Stimulated activated CD8-positive, alpha-beta memory T cell treated with anti-CD3 and anti-CD28 coated beads, Interleukin-12 subunit alpha, Interleukin-12 subunit beta, amount 100 ng/mL, for 1 hour (primary cell): ENCODE data around the gene NFIA.

Source experiments
- DNase-seq: peaks from one replicate; pipeline ENCODE4 v3.0.0-alpha.2; 2020; ENCODE audit warnings: low read depth

Gene NFIA

DNA sequence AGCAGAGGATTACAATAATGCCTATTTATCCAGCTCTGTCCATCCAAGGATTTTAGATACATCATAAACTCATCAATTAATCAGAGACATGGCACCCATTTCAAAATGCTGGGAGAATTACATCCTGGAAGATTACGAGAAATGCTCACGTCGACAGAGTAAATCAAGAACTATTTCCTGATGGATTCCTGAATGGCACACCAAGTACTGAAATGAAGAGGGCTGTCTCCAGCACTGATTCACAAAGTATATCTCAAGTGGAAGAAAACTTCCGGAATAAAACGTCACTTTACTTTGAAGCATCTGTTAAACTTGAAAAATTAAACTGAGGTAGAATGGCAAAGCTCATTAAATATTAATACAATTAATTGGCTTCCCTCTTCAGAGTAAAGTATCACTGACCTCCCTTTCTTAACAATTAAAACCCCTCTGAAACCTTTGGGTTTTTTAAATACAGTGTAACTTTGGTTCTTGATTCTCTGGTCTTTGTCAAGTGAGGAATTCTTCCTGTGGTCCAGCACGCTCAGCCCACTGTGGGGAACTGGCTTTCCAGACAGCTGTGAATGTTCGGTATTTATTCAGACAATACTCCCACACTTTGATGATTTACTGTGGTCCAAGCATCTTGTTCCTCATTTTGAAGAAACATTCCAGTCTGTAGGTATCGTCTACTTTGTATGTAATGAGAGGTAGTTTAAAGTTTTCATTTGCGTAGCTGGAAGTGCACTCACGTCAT, 288.0 kb downstream of the NFIA start:
- no peak for DNase-seq

DNA sequence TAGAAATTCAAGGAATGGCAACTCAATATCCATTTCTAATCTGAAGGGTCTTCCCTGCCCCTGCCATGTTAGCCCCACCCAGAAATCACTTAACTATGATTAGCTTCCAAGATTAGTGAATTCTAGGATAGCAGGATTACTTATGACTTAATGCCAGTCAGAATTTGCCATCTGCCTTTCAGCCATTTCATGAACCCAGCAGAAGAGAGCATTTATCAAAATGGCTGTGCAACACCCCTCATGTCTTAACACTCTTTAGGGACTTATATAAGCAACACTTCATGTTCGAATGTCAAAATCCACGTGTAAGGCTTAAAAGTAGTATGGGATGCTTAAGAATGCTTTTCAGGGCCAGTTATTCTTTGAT, 288.5 kb downstream of the NFIA start:
- no peak for DNase-seq

DNA sequence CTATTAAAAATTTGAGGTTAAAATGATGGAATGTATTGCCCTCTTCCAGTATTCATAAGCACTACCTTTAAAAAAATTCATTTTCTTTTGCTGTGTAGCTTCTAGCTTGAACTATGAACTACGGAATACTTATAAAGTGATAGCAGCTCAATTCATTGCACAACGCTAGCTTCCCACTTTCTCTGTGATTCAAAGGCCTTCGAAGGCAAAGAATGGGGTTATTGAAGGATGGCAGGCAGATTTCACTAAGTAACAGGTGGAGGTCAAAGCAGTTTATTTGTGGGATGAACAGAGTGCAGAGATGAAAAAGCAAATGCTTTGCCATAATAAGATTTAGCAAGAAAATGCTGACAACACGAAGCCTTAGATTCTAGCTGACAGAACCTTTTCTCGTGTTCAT, 290.6 kb downstream of the NFIA start:
- DNase-seq, result no peak

DNA sequence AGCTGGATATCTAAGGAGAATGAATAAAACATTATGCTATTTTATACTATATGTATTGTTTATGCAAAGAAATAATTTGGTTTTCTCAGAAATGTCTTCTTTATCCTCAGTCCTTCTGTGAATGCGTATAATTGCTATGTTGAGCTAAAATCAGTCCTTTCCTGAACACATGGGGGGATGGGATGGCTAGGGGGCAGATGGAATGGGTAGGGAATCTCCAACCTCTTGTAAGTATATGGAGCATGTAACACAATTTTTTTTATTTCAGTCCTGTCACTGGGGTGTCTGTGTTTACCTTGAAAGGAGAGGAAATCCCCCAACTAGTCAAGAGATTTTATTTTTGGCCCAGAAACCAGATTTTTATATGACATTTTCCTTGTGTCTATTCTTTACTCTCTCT, 291.8 kb downstream of the NFIA start:
- DNase-seq, result no peak

DNA sequence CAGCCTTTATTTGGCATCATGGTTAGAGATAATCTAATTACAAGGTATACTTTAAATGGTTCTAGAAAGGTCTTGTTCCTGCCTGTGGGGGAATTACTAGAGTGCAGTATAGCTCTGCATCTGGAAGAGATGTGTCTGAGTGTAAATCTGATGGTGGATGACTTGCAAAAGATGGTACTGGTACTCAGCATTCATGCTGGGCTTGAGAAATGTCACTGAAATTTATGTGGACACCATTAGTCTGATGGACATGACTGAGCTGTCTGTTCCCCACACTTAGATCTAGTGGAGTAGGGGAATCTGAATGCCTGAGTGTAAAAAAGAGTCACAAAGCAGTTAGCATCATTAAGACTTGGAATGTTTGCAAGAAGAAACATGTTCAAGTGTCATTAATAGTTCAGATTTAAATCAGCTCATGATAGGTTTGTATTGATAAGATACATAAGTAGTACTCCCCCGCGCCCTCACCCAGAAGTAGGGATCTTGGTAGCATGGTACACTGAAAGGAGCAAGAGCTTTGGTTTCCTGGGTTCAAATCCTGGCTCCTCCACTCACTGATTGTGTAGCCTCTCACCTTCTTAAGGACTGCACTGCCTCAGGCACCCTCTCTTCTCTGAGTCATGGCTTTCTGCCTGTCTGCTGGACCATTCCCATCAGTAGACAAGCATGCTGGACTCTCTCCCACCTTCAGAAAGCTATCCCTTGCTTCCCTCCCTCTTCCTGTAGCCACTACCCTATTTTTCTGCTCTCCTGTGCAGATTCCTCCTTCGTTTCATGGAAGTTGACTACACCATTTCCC, 292.9 kb downstream of the NFIA start:
- DNase-seq, result no peak

DNA sequence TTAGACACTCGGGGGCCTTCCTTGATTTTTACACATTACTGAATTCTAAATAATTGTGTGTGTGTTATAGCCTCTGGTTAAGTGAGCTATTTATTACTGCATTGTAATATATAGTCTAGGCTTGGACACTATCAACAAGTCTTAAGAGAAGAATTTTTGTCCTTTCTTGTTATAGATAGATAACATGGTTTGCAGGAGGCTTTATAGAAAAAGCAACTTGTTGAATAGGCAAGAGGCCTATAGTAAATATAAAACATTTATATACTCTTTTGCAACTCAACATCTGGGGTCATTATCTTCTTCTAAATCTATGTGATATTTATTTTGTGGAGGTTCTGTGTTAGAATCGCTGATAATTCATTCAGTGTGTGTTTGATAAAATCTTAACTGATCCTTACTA, 293.8 kb downstream of the NFIA start:
- DNase-seq, result no peak

DNA sequence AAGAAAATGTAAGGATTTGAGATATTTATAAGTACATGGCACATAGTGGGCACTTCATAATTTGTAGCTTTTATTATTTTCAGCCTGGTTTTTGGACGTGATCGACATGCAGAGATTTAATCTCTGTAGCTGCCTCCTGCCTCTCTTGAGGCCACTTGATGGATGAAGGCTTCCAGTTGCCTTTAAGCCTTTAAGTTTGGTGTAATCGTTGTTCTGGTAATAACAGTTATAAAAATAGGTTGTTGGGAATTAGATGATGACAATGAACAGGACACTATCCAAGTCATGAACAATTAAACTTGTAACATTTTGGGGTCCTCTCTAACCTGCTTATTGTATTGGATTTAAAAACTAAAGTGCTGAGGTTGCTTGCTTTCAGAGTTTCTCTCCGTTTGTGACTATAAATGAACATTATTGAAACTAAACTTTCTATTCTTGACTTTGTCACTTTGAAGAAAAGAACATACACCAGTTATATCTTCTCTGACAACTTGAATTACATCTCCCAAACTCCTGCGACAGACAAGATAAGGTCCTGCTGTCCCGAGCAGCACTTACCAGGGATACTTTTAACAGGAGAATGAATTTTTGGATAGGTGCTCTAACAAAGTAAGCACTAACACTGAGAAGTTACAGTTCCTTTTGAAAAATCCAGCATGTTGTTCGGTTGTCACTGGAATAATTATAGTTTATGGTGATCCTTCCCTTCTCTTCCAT, 295.0 kb downstream of the NFIA start:
- DNase-seq, result no peak

DNA sequence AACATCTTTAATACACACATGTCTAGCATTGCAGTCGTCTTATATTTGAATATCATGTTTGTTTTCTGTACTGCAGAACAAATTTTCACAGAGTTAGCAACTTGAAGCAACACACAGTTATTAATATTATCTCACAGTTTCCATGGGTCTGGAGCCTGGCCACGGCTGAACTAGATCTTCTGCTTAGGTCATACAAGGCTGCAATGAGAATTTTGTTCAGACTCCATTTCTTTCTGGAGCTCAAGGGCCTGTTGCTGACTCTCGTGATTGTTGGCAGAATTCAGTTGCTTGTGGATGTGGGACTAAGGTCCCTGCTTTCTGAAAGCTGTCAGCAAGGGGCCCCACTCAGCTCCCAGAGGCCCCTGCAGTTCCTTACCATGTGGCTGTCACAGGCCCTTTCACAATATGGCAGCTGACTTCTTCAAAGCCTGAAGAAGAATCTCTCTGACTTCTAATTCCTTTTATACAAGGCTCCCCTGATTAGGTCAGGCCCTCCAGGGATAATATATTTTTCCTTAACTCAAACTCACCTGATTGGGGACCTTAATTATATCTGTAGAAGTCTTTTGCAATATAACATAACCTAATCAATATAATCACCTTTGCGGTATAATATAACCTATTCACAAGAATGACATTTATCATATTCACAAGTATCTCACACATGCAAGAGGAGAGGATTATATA, 296.3 kb downstream of the NFIA start:
- no peak for DNase-seq

DNA sequence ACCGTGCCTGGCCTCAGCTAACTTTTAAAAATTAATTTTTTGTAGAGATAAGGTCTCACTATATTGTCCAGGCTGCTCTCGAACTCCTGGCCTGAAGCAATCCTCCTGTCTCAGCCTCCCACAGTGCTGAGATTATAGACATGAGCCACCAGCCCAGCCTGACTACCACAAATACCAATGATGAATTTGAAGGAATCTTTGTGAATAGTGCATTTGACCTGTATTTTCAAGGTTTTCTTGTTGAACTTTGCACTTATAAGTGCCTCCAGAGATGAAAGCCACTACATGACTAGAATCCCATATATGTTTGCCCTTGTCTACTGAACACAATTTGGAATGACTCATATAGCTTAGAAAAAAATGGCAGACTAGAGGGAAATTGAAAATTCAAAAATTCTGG, 297.3 kb downstream of the NFIA start:
- DNase-seq, result no peak

DNA sequence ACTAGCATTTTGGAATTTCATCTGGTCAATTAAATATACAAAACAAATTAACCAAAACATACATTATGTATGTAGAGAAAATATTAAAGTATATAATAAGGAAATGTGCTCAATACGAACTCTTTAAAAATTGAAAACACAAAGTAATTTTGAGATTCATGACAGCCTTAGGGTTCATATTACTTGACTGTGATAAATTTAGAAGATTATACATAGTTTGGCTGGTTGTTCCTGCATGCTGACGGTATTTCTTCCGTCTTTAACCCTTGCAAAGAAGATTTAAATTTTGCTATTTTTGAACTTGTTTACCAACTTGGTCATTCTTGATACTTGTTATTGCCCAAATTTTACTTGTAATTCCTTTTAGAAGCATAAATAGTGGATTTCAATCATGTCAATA, 298.2 kb downstream of the NFIA start:
- DNase-seq, result no peak

DNA sequence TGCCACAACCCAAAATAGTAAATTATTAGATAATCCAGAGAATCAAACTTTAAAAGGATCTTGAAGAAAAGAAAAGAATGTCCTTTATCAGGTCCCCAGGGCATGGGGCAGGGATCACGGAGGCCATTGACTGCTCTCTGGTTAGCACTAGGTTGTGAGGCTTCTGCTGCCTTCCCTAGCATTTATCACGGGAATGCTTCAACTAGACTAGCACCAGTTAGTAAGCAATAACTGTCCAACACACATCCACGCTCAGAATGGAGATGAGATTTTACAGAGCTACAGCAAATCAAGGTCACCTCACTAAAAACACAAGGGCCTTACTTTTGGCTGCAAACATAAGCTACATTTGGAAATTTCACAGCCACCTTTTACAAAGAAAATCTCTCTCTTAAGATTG, 304.0 kb downstream of the NFIA start:
- DNase-seq, result no peak

DNA sequence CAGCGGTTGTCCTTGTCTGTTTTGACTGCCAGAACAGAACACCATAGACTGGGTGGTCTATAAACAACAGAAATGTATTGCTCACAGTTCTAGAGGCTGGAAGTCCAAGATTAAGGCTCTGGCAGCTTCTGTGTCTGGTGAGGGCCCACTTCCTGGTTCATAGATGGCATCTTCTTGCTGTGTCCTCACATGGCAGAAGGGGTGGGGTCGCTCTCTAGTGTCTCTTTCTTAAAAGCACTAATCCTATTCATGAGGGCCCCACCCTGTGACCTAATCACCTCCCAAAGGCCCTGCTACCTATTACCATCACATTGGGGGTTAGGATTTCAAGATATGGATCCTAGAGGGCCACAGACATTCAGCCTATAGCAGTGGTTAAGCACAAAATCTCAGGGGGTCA, 304.4 kb downstream of the NFIA start:
- DNase-seq, result no peak

DNA sequence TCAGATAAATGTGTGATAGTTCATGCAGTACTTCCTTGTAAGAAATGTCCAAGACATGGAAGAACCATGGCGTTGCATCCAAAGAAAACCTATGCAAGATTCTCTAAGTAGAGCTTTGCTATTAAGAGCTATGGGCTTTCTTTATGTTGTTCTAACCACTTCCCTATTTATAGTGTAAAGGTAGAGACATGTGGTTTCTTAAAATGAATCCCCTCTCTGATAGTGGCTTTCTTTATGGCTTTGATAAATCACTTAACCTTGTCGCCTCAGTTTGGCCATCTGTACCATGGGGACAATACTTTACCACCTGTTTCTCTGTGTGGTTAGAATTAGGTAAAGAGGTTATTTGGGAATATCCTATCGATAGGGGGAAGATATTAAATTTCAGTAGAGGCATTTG, 305.5 kb downstream of the NFIA start:
- no peak for DNase-seq

DNA sequence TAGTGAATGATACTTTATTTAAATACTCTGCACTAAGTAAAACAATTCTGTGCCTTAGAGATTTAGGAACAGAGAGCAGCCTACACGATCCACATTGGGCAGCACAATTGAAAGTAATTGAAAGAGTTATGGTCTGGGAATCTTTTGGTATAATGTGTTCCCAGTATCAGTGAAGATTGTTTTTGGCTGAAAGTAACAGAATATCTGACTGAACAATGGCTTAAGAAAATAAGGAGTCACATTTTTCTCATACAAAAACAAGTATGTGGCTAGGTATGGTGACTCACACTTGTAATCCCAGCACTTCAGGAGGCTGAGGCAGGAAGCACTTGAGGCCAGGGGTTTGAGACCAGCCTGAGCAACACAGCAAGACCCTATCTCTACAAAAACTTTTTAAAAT, 306.2 kb downstream of the NFIA start:
- DNase-seq, result no peak

DNA sequence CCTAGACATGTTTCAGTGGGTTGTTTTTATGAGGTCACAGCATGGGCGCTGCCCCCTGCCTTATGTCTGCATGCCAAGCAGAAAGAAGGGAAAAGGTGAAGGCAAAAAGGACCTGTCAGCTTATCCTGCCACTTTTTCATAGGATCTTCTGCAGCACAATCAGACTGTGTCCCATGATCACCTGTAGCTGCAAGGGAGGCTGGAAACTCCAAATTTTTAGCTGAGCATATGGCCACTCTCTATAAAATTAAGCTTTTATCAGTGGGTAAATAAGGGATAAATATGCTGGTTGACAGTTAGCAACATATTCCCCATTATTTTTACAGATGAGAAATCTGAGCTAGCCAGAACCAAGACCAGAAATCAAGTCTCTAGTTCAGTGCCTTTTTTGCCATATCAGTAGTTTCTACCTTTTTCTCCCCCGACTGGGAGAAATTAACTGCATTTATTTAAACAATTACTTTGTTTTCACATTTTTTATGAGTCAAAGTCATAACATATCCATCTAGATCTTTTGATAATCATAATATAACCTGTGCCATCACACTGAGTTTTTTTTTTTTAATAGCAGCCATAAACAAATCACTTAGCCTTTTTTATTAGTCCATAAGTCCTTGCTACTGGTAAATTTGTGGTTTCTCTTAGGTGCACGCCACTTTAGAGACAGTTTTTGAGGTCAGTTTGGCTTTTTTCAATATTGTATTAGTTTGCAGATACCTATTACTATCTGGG, 307.0 kb downstream of the NFIA start:
- no peak for DNase-seq

DNA sequence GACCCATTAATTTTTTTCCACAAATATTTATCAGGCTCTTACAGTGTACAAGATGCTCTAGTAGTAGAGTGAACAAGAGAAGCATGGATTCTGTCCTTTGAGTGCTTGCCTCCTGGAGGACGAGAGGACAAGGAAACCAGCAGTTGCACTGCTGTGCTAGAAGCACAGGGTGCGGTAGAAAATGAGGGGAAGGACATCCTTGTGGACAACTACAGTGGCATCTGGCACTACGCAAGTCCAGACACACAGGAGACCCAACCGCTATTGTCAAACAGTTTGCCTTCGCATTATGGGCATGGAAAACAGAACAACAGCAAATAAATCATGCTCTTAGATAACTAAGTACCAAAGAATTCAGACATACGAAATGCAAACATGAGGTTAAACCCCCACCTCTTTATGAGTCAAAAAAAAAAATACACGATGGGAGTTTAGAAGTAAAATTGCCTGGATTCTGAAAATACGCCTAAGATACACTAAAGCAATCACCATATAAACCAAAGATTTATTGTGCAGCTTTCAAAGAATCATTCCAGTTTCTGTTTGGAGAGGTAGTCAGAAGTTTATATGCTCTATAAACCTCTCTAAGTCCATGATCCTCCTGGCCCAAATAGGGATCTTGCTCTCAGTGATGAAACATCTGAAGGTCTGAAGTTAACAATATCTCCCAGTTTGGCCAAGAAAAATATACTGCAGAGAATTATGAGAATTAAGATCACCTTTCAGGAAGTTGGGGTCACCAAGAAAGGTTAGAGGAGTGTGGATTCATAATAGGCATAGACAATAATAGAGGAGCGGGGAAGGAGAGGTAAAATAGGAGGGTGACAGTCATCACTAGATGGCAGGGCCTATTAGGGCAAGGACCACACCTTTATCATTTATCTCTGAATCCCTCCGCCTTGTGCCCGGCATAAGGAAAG, 307.8 kb downstream of the NFIA start:
- no peak for DNase-seq

DNA sequence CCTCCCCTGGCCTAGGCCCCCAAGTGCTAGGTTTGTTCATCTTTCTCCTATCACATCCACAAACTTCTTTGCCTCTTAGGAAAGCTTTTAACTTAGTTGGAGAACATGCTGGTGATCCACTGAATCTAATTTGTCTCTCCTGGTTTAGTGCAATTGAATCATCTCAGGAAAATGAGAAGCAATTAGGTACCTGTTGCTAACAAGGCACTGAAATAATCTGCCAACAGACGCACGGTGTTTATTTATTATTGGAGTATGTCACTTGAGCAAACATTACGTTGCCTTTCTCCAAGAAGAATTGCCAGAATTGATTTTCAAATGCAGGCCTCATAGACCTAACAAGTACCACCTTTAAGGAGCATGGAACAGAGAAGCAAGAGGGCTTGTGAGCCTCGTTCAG, 309.4 kb downstream of the NFIA start:
- no peak for DNase-seq

DNA sequence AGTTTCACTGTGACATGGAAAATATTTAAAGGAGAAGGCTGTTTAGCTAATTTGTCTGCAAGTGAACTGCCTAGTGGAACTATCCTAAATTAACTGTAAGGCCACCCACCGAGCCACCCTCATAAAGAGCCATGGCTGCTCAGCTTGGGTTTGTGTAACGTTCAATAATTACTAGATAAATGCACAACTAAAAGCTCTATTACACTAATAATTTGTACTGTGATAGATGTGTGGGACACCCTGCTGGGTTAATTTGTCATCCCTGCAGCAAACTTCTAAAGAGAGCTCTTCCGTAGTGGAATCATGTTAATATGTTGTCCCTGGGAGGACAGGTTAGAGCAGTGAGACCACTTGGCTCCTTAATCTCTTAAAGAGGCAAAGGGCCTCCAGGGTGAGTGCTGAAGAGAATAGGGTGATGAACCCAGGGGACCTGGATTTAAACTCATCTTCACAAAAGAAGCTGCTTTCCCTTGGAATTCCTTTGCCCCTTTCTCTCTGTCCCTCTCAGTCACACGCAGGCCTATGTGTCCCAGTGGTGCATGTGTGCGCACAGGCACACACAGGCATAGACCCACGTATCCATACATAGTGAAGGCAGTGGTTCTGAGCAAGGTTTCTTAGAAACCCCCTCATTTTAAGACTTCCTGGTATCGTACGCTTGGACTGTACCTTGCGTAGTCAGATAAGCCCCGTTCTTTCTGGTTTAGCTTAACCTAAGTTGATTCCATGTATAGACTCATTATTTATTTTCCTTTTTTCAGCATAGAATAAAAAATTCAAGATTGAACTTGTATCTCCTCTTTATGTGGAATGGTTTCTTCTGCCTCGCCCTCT, 310.3 kb downstream of the NFIA start:
- no peak for DNase-seq

DNA sequence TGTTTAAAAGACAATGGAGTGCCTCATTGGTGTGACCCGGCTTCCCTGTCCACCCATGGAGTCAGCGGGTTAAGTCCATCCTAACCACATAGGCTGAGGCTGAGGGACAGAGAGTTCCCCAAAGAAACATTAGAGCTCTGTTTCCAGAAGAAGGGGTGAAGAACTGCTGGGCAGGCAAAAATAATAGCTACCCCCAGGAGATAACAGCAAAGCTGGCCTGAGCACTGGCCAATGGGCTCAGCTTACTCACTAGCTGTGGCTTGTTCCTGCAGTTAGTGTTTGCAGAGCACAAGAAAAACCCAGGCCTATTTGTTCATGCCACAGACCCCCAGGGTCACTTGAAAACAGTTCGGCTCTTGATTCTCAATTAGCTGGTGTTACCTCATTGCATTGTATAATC, 311.2 kb downstream of the NFIA start:
- no peak for DNase-seq
